Measurements from ENCODE around the gene OR4D2. TPM values are rescaled to one million over a fixed set of nuclear protein-coding genes. Genes with fewer than 3 reads are reported as not detected.

OR4D2 gene
- polyA plus RNA-seq, 3 donors: not detected

DNA sequence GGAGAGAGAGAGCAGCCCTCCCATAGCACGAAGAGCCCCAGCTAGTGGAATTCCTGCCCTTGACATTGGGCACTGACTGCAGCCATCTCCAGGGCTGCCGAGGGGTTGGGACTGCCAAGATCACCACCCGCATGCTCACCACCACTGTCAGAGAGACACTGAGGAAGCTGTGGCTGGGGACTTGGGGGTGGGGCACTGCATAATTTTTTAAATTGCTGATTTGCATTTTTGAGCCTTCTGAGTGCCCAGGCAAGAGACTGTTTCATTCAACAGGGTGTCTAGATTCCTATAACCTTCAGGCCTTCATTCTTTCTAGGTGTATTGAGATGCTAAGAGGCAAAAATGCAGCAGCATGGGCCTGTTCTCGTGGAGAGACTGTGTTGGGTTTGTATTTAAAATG lies 16.7 kb downstream of the OR4D2 start:
- H3K9ac ChIP-seq (ENCODE audit: insufficient read depth, low read length, poor library complexity, severe bottlenecking): no peak overlapping the region
- no peak overlapping the region for H3K4me2 ChIP-seq (replicated peaks; ENCODE audit: extremely low read depth, low read length, poor library complexity, severe bottlenecking)
- H3K4me3 Mint-ChIP-seq: no peak overlapping the region
- H3K27ac ChIP-seq (ENCODE audit: low read depth in 1 of 2, low read length in 2 of 2): no peak overlapping the region
- no peaks in the 10 kb centered on the region for H3K9me3 ChIP-seq (replicated peaks in 1 of 2; ENCODE audit: control insufficient read depth in 1 of 2, insufficient read depth in 1 of 2, low read length in 2 of 2)
- no peaks in the 10 kb centered on the region for H3K79me2 ChIP-seq (ENCODE audit: insufficient read depth, low read length)
- H3K4me1 Mint-ChIP-seq: peaks cover 18% of the 10 kb centered on the region
- TF ChIP-seq, protein P1, sequence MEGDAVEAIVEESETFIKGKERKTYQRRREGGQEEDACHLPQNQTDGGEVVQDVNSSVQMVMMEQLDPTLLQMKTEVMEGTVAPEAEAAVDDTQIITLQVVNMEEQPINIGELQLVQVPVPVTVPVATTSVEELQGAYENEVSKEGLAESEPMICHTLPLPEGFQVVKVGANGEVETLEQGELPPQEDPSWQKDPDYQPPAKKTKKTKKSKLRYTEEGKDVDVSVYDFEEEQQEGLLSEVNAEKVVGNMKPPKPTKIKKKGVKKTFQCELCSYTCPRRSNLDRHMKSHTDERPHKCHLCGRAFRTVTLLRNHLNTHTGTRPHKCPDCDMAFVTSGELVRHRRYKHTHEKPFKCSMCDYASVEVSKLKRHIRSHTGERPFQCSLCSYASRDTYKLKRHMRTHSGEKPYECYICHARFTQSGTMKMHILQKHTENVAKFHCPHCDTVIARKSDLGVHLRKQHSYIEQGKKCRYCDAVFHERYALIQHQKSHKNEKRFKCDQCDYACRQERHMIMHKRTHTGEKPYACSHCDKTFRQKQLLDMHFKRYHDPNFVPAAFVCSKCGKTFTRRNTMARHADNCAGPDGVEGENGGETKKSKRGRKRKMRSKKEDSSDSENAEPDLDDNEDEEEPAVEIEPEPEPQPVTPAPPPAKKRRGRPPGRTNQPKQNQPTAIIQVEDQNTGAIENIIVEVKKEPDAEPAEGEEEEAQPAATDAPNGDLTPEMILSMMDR (IDR thresholded peaks at IDR 0.05): no peak
- H3K9me3 Mint-ChIP-seq: peaks cover 0 to 2% (median 0%) of the 10 kb centered on the region in 7 donors
- no peaks in the 10 kb centered on the region for H4K20me1 ChIP-seq (ENCODE audit: insufficient read depth, low read length)
- intact Hi-C loops (cut with micrococcal nuclease): no loop called here
- H3K4me3 ChIP-seq (replicated peaks in 1 of 3; ENCODE audit: low read depth in 2 of 3, low read length in 3 of 3): no peak overlapping the region
- no peaks in the 10 kb centered on the region for H3K27me3 ChIP-seq (ENCODE audit: control insufficient read depth in 2 of 2, insufficient read depth in 2 of 2, low read length in 2 of 2)
- no peak overlapping the region for H2AFZ ChIP-seq (ENCODE audit: insufficient read depth, low read depth, low read length, poor library complexity, severe bottlenecking)
- no peak overlapping the region for H3K27ac Mint-ChIP-seq
- 92% methylated on average over 4 of the region's 4 CpGs for WGBS (ENCODE audit: insufficient coverage)
- no peaks in the 10 kb centered on the region for H3K36me3 Mint-ChIP-seq
- no peak for DNase-seq
- no peaks in the 10 kb centered on the region for H3K36me3 ChIP-seq (replicated peaks in 1 of 2; ENCODE audit: control insufficient read depth in 1 of 2, insufficient read depth in 2 of 2, low read length in 2 of 2)
- peaks cover 1 to 9% (median 8%) of the 10 kb centered on the region in 3 donors for H3K27me3 Mint-ChIP-seq (ENCODE audit: low read depth in 3 of 3)
- peaks cover 0 to 4% of the 10 kb centered on the region in 2 donors for H3K4me1 ChIP-seq (ENCODE audit: control insufficient read depth in 1 of 2, insufficient read depth in 2 of 2, low read length in 2 of 2)

DNA sequence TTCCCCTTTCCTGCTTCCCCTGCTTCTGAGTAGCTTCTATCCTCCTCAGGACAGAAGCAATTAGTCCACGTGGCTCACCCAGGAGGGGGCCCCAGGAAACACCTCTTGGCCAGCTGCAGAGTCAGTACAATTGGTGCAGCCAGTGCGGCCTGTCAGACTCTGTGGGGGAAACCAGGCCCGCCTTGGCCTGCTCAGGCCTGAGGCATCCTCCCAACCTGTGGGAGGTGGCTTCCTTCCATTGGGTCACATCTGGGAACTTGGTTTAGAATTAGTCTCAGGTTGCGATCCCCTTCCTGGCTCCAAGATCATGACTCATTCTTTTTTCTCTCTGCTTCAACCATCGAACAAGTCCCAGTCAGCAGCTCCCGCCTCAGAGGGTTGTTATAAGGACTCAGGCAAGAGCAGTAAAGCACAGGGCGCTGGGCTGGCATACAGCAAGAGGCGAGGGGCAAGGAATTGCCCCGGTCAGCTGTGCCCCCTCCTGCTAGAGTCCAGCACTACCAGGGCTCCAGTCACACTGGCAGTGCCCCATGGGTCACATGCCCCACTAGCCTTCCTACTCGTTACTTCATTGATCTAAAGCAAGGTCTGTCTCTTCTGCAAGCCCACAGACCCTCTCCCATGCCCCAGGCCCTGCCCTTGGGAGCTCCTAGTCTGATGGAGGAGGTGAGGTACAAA lies 17.7 kb downstream of the OR4D2 start:
- Histone ChIP-seq H3K9ac (ENCODE audit: insufficient read depth, low read length, poor library complexity, severe bottlenecking) (no peak overlapping the region), H2AFZ (ENCODE audit: insufficient read depth, low read depth, low read length, poor library complexity, severe bottlenecking) (no peak overlapping the region), H3K27me3 (ENCODE audit: control insufficient read depth in 2 of 2, insufficient read depth in 2 of 2, low read length in 2 of 2) (no peaks in the 10 kb centered on the region), H3K4me2 (replicated peaks; ENCODE audit: extremely low read depth, low read length, poor library complexity, severe bottlenecking) (no peak overlapping the region), H3K9me3 (replicated peaks in 1 of 2; ENCODE audit: control insufficient read depth in 1 of 2, insufficient read depth in 1 of 2, low read length in 2 of 2) (no peaks in the 10 kb centered on the region), H4K20me1 (ENCODE audit: insufficient read depth, low read length) (no peaks in the 10 kb centered on the region), H3K27ac (ENCODE audit: low read depth in 1 of 2, low read length in 2 of 2) (no peak overlapping the region), H3K4me1 (ENCODE audit: control insufficient read depth in 1 of 2, insufficient read depth in 2 of 2, low read length in 2 of 2) (peaks cover 0 to 4% of the 10 kb centered on the region in 2 donors), H3K4me3 (replicated peaks in 1 of 3; ENCODE audit: low read depth in 2 of 3, low read length in 3 of 3) (no peak overlapping the region), H3K79me2 (ENCODE audit: insufficient read depth, low read length) (no peaks in the 10 kb centered on the region), H3K36me3 (replicated peaks in 1 of 2; ENCODE audit: control insufficient read depth in 1 of 2, insufficient read depth in 2 of 2, low read length in 2 of 2) (no peaks in the 10 kb centered on the region)
- Mint-ChIP-seq H3K4me3 (no peak overlapping the region), H3K27ac (peak overlapping the region in 1 of 7 donors; percentile 66), H3K36me3 (no peaks in the 10 kb centered on the region), H3K4me1 (peaks cover 20% of the 10 kb centered on the region), H3K9me3 (peaks cover 0 to 2% (median 0%) of the 10 kb centered on the region in 7 donors), H3K27me3 (ENCODE audit: low read depth in 3 of 3) (peaks cover 1 to 9% (median 8%) of the 10 kb centered on the region in 3 donors)
- no peak for DNase-seq
- intact Hi-C loops (cut with micrococcal nuclease): no loop called here
- 47% methylated on average over 8 of the region's 10 CpGs for WGBS (ENCODE audit: insufficient coverage)
- TF ChIP-seq, protein P1 (IDR thresholded peaks at IDR 0.05): no peak

All from CD14-positive monocyte (primary cell).